T follicular helper cell (primary cell): Measurements from ENCODE around the gene DSG2.

ENCODE experiments used
- DNase-seq: peaks from one replicate; pipeline ENCODE4 v3.0.0-alpha.2; 2020; ENCODE audit warnings: low read depth

The DSG2 gene

DNA sequence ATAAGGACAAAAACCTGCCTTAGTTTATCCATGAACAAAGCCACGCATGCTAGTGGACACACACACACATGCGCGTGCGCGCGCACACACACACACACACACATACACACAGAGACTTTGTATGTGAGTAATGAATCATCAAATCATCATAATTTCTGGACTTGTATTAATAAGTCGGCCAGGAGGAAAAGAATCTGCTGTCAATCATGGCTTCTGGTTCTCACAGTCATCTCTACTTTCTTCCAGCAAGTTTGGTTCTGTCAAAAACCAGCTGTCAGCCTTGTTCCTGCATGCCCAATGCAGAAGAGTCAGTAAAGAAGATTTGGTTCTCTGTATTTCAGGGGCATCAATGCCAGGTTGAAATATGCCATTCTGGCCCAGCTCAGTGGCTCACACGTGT is 92.6 kb downstream of the DSG2 start:
- no peak for DNase-seq

DNA sequence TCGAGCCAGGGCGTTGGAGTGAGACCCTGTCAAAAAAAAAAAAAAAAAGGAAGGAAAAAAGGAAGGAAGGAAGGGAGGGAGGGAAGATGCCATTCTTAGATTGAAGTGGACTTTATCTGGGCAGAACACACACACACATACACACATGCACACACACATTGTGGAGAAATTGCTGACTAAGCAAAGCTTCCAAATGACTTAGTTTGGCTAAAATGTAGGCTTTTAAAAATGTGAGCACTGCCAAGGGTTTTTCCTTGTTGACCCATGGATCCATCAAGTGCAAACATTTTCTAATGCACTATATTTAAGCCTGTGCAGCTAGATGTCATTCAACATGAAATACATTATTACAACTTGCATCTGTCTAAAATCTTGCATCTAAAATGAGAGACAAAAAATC is 93.1 kb downstream of the DSG2 start:
- no peak for DNase-seq

DNA sequence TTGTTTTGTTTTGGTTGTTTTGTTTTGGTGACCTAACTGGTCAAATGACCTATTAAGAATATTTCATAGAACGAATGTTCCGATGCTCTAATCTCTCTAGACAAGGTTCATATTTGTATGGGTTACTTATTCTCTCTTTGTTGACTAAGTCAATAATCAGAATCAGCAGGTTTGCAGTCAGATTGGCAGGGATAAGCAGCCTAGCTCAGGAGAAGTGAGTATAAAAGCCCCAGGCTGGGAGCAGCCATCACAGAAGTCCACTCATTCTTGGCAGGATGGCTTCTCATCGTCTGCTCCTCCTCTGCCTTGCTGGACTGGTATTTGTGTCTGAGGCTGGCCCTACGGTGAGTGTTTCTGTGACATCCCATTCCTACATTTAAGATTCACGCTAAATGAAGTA is 93.7 kb downstream of the DSG2 start, which contains the start of gene TTR:
Gene TTR (plus strand): TSS at position 250 of the 400 bp plus-strand sequence. CDS start 26 bp downstream, at position 276.
- DNase-seq, result no peak

DNA sequence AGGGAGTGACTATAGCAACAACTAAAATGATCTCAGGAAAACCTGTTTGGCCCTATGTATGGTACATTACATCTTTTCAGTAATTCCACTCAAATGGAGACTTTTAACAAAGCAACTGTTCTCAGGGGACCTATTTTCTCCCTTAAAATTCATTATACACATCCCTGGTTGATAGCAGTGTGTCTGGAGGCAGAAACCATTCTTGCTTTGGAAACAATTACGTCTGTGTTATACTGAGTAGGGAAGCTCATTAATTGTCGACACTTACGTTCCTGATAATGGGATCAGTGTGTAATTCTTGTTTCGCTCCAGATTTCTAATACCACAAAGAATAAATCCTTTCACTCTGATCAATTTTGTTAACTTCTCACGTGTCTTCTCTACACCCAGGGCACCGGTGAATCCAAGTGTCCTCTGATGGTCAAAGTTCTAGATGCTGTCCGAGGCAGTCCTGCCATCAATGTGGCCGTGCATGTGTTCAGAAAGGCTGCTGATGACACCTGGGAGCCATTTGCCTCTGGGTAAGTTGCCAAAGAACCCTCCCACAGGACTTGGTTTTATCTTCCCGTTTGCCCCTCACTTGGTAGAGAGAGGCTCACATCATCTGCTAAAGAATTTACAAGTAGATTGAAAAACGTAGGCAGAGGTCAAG is 94.7 kb downstream of the DSG2 start:
- DNase-seq, result no peak

DNA sequence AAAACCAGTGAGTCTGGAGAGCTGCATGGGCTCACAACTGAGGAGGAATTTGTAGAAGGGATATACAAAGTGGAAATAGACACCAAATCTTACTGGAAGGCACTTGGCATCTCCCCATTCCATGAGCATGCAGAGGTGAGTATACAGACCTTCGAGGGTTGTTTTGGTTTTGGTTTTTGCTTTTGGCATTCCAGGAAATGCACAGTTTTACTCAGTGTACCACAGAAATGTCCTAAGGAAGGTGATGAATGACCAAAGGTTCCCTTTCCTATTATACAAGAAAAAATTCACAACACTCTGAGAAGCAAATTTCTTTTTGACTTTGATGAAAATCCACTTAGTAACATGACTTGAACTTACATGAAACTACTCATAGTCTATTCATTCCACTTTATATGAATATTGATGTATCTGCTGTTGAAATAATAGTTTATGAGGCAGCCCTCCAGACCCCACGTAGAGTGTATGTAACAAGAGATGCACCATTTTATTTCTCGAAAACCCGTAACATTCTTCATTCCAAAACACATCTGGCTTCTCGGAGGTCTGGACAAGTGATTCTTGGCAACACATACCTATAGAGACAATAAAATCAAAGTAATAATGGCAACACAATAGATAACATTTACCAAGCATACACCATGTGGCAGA is 97.3 kb downstream of the DSG2 start:
- DNase-seq, result no peak

DNA sequence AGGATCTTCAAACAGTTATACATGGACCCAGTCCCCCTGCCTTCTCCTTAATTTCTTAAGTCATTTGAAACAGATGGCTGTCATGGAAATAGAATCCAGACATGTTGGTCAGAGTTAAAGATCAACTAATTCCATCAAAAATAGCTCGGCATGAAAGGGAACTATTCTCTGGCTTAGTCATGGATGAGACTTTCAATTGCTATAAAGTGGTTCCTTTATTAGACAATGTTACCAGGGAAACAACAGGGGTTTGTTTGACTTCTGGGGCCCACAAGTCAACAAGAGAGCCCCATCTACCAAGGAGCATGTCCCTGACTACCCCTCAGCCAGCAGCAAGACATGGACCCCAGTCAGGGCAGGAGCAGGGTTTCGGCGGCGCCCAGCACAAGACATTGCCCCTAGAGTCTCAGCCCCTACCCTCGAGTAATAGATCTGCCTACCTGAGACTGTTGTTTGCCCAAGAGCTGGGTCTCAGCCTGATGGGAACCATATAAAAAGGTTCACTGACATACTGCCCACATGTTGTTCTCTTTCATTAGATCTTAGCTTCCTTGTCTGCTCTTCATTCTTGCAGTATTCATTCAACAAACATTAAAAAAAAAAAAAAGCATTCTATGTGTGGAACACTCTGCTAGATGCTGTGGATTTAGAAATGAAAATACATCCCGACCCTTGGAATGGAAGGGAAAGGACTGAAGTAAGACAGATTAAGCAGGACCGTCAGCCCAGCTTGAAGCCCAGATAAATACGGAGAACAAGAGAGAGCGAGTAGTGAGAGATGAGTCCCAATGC is 98.3 kb downstream of the DSG2 start:
- no peak for DNase-seq

DNA sequence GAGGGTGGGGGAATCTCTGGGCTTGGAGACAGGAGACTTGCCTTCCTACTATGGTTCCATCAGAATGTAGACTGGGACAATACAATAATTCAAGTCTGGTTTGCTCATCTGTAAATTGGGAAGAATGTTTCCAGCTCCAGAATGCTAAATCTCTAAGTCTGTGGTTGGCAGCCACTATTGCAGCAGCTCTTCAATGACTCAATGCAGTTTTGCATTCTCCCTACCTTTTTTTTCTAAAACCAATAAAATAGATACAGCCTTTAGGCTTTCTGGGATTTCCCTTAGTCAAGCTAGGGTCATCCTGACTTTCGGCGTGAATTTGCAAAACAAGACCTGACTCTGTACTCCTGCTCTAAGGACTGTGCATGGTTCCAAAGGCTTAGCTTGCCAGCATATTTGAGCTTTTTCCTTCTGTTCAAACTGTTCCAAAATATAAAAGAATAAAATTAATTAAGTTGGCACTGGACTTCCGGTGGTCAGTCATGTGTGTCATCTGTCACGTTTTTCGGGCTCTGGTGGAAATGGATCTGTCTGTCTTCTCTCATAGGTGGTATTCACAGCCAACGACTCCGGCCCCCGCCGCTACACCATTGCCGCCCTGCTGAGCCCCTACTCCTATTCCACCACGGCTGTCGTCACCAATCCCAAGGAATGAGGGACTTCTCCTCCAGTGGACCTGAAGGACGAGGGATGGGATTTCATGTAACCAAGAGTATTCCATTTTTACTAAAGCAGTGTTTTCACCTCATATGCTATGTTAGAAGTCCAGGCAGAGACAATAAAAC is 100.2 kb downstream of the DSG2 start:
- DNase-seq, result no peak
